Vagina (tissue), 2 donors: ENCODE measurements around the gene IL6ST. TPM values are rescaled to one million over a fixed set of nuclear protein-coding genes. Genes with fewer than 3 reads are reported as not detected.

Experiments used
- DNase-seq, 2 donors: peaks; one replicate each; pipeline ENCODE4 v3.0.0-alpha.2; 2017; ENCODE audit errors: extremely low spot score in 2 of 2
- H3K27ac ChIP-seq: fragments of 200-600 bp; sonication (generic); one replicate; pipeline ENCODE4 v1.5.1; 2019
- H3K27me3 ChIP-seq: fragments of 200-600 bp; sonication (generic); one replicate; pipeline ENCODE4 v1.5.1; 2019
- H3K36me3 ChIP-seq, 2 donors: fragments of 200-600 bp; sonication (generic); one replicate each; pipeline ENCODE4 v1.5.1; 2017 to 2019
- H3K4me1 ChIP-seq: fragments of 200-600 bp; sonication (generic); one replicate; pipeline ENCODE4 v1.5.1; 2019
- H3K4me3 ChIP-seq, 2 donors: fragments of 200-600 bp; sonication (generic); 1 replicate in 1 of 2; 2 replicates in 1 of 2; pipeline ENCODE4 v1.5.1; 2016 to 2019
- H3K9me3 ChIP-seq: fragments of 200-600 bp; sonication (generic); one replicate; pipeline ENCODE4 v1.5.1; 2019
- CTCF ChIP-seq, 3 experiments: fragments of 450-650 bp in 2 of 3; fragments of 200-600 bp in 1 of 3; sonication (generic) in 1 of 3; IDR thresholded peaks; one replicate each; pipeline ENCODE4 v1.5.1; 2017 to 2019; ENCODE audit warnings: antibody characterized with exemption in 3 of 3, mild to moderate bottlenecking in 2 of 3, moderate library complexity in 2 of 3
- POLR2A ChIP-seq, 2 donors: fragments of 450-650 bp; IDR thresholded peaks; one replicate each; pipeline ENCODE4 v1.6.1; 2017; ENCODE audit warnings: antibody characterized with exemption in 2 of 2, mild to moderate bottlenecking in 2 of 2, moderate library complexity in 2 of 2
- POLR2AphosphoS5 ChIP-seq, 2 donors: sonication (generic); formaldehyde crosslinking; IDR thresholded peaks; one replicate each; pipeline ENCODE4 v1.9.0; 2017; ENCODE audit warnings: antibody characterized with exemption in 2 of 2, mild to moderate bottlenecking in 2 of 2, low read depth in 1 of 2; ENCODE audit not compliant: insufficient read depth in 1 of 2
- intact Hi-C: fragments of 100-400 bp; cut with DNase I; formaldehyde crosslinking; loops from one replicate; pipeline ENCODE4 v1.15.1; 2023
- total RNA-seq: library from RNA; depleted of rRNA; stranded (reverse); fragments of >200 nt; gene quantifications from one replicate; pipeline ENCODE4 v1.2.3, GENCODE V29; 2016

The IL6ST gene
- total RNA-seq, 1 donor from 2014 or later, result 312 TPM

DNA sequence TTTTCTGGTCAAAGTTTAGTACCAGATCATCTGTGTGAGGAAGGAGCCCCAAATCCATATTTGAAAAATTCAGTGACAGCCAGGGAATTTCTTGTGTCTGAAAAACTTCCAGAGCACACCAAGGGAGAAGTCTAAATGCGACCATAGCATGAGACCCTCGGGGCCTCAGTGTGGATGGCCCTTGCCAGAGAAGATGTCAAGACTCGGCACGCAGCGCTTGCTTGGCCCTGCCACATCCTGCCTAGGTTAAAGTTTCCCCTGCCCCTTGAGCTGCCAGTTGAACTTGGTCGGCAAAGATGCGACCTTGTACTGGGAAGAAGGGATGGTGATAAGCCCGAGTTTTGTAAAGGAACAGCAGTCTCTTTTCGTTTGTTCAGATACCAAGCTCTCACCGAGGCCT lies 77.8 kb downstream of the IL6ST start:
- H3K4me3 ChIP-seq, result no peak overlapping the region

GRCh38 chr5:55915783-55916182 lies 79.0 kb downstream of the IL6ST start:
- DNase-seq, result no peak
- H3K9me3 ChIP-seq, result no peaks in the 10 kb centered on the region
- H3K36me3 ChIP-seq, result no peaks in the 10 kb centered on the region
- H3K4me1 ChIP-seq, result no peaks in the 10 kb centered on the region
- no peak overlapping the region for H3K27ac ChIP-seq
- H3K4me3 ChIP-seq, result no peak overlapping the region
- TF ChIP-seq CTCF (IDR thresholded peaks at IDR 0.05) (no peak), POLR2A (IDR thresholded peaks at IDR 0.05) (no peak), POLR2AphosphoS5 (IDR thresholded peaks at IDR 0.05; ENCODE audit: insufficient read depth in 1 of 2, low read depth in 1 of 2) (no peak)
- no peaks in the 10 kb centered on the region for H3K27me3 ChIP-seq
- intact Hi-C loops, result no loop called here

More for the DNA sequence above, 77.8 kb downstream of the IL6ST start:
- H3K27me3 ChIP-seq, result no peaks in the 10 kb centered on the region
- intact Hi-C loops, result no loop called here
- peak in 1 of 2 donors; percentile 56 for DNase-seq
- H3K4me1 ChIP-seq, result no peaks in the 10 kb centered on the region
- H3K27ac ChIP-seq, result no peak overlapping the region
- no peaks in the 10 kb centered on the region for H3K36me3 ChIP-seq
- TF ChIP-seq POLR2AphosphoS5 (IDR thresholded peaks at IDR 0.05; ENCODE audit: insufficient read depth in 1 of 2, low read depth in 1 of 2) (no peak), POLR2A (IDR thresholded peaks at IDR 0.05) (no peak), CTCF (IDR thresholded peaks at IDR 0.05) (no peak)
- no peaks in the 10 kb centered on the region for H3K9me3 ChIP-seq

- DNase-seq, result peak in 1 of 2 donors; percentile 77
- Histone ChIP-seq H3K4me3 (no peak overlapping the region), H3K27me3 (no peaks in the 10 kb centered on the region), H3K9me3 (no peaks in the 10 kb centered on the region), H3K36me3 (no peaks in the 10 kb centered on the region), H3K4me1 (no peaks in the 10 kb centered on the region), H3K27ac (no peak overlapping the region)
- TF ChIP-seq POLR2A (IDR thresholded peaks at IDR 0.05) (no peak), CTCF (IDR thresholded peaks at IDR 0.05) (no peak), POLR2AphosphoS5 (IDR thresholded peaks at IDR 0.05; ENCODE audit: insufficient read depth in 1 of 2, low read depth in 1 of 2) (no peak)
- intact Hi-C loops, result no loop called here
Measured at GRCh38 chr5:55914971-55915370, 79.8 kb downstream of the IL6ST start.

GRCh38 chr5:55913466-55914413 lies 81.0 kb downstream of the IL6ST start:
- TF ChIP-seq POLR2A (IDR thresholded peaks at IDR 0.05) (no peak), CTCF (IDR thresholded peaks at IDR 0.05) (no peak), POLR2AphosphoS5 (IDR thresholded peaks at IDR 0.05; ENCODE audit: insufficient read depth in 1 of 2, low read depth in 1 of 2) (no peak)
- no peaks in the 10 kb centered on the region for H3K27me3 ChIP-seq
- no peak overlapping the region for H3K27ac ChIP-seq
- DNase-seq, result peak in 1 of 2 donors; percentile 77
- H3K9me3 ChIP-seq, result no peaks in the 10 kb centered on the region
- no peaks in the 10 kb centered on the region for H3K4me1 ChIP-seq
- no peaks in the 10 kb centered on the region for H3K36me3 ChIP-seq
- no peak overlapping the region for H3K4me3 ChIP-seq
- intact Hi-C loops, result no loop called here
